Measurements from ENCODE around the gene ANKRD28.
"Not testable (repeated sequence)": the region's sequence is repeated elsewhere in the genome, so short reads cannot be mapped to it uniquely, and the experiment has no call there.

ANKRD28 gene

DNA sequence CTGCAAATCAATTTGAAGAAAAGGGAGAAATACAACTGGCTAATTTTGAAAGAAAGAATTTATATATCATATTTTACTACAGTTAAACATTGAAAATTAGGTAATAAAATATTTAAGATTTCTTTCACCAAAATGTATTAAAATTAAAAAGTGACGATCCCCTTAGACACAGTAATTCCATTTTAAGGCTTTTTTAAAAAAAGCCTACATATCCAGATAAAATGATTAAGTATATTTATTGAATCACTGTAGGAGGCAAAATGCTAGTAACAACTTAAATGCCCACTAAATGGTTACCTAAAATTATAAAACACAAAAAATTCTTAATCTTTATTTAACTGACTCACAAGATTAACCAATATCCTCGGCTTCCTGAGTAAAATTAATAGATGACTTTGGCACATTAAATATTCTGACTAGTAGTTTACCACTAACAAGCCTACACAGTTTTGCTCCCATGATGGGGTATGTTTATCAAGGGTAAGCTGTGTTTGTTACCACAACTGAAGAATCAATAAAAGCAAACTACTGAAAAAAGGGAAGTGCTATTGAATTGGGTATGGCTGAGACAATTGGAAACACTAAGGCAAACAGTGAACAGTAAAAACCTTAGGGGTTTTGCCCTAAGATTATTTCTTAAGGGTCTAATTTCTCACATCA is 28.4 kb downstream of the ANKRD28 start:
- DNase-seq = no peak

DNA sequence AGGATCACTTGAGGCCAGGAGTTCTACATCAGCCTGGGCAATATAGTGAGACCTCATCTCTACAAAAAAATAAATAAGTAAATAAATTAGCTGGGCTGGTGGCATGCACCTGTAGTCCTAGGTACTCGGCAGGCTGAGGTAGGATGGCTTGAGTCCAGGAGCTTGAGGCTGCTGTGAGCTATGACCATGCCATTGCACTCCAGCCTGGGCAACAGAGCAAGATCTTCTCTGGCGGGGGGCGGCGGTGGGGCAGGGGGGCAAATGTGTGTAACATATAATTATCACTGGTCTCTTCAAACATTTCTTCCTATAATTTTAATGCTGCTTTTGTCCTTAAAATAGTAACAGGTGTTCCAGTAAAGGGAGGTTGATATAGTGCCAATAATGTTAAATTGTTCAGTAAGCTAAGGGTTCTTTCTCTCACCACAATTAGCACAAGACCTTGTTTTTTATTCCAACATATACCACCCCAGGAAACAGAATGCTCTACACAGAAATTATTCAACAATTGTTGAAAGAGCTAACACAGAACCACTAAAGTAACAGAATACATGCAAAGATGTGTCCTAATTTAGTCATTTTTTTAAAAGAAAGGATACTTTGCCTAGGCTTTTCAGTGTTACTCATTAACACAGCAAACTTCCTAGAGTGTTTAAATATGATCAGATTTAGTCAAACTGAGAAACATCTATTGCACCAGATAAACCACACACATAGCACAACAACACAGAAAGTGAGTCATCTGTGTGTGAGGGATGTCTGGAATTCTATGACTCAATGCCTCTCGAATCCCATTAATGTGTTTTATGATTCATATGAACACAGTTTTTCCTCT is 29.1 kb downstream of the ANKRD28 start:
- no peak for DNase-seq

DNA sequence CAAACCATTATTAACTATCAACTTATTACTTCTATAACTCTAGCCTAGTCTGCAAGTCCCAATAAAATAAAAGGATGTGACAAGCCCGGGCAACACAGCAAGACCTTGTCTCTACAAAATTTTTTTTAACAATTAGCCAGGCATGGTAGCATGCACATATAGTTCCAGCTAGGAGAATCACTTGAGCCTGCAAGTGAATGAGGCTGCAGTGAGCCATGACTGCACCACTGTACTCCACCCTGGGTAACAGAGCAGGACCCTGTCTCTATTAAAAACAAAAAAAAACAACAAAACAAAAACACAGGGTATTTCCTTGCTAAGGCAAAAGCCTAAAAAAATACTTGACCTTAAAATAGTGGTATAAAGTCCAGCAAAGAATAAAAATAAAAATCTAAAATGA is 31.4 kb downstream of the ANKRD28 start:
- DNase-seq = no peak

DNA sequence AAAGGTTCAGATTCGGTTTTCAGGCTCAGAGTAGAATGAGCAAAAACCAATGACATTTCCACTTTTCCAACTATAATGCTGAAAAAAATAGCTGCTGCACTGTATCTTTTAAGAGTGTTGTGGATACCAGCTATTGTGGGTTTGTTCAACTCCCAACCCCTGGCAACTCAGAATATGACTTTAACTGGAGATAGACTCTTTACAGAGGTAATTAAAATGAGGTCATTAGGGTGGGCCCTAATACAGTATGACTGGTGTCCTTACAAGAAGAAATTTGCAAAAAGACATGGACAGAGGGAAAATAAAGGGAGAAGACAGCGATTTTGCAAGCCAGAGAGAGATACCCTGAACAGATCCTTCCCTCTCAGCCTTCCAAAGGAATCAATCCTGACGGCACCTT is 39.5 kb downstream of the ANKRD28 start:
- DNase-seq = no peak

DNA sequence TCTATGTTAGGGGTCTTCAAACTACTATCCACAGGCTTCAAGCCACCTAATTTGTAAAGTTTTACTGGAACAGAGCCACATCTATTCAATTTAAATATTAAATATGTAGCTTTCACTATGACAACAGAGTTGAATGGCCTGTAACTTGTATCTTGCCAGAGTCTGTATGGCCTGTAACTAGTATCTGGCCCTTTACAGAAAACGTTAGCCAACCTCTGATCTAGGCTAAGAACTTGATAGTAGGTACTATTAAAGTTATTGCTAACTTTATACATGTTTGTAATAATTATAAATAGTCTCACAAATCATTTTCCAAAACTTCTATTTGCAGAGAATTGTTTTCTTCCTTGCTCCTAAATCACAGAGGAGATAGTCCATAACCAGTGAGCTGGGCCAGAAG is 40.0 kb downstream of the ANKRD28 start:
- DNase-seq = no peak

DNA sequence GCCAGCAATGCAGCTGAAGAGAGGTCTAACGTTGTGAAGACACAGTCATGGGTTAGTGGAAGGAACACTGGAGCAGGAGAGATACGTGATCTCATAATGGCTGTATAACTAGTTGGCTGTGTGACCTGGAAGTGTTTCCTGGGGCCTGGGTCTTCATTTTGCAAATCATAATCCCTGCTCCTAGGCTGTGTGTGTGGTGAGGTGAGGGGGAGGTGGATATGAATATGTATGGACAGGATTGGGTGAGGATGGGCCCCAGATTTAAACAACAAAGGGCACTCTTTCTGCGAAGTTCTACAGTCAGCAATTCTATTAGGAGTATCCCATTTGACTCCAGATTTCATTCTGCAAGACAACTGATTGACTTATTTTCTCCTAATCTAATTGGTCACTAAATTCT is 41.3 kb downstream of the ANKRD28 start:
- DNase-seq = no peak

DNA sequence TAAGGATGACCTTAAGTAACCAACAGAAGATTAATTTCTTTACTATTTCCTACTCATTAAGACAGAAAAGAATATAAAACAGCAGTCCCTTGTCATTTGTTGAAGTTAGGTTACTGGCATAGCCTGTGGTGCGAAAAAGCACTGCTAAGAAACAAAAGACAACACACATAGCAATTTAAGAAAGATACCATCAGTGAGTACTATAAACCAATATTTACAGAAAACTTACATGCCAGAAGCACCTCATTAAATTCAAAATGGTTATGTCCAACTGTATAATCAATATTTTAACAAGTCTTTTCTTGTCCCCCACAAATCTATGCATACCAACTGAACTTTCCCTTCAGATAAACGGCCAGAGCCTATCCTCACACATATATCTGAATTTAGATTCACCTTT is 42.0 kb downstream of the ANKRD28 start:
- DNase-seq = no peak

DNA sequence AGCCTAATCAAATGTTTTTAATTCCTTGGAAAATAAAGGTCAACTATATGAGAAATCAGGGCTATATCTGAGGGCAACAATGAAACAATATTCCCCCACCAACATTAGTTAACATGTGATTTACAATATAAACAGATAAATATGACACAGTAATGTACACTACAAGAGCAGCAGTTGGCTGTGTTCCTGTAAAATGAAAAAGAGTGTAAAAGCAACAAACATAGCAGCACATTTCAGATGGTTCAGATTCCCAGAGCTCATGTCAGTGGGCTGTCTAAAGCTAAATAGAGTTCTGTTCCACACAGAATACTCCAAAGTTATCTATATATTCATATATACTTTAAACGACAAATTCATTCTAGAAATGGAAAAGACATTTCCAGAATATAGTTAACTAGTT is 42.6 kb downstream of the ANKRD28 start:
- DNase-seq = no peak

DNA sequence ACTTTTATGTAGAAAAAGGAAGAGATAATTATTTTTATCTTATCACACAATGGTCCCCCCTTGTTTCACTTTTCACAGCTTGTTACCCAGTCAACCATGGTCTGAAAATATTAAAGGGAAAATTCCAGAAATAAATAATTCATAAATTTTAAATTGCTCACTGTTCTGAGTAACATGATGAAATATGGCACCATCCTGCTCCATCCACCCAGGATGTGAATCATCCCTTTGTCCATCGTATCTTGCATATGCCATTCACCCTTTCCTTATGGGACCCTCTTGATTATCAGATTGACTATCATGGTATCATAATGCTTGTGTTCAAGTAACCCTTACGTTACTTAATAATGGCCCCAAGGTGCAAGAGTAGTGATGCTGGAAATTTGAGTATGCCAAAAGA is 43.7 kb downstream of the ANKRD28 start:
- no peak for DNase-seq

DNA sequence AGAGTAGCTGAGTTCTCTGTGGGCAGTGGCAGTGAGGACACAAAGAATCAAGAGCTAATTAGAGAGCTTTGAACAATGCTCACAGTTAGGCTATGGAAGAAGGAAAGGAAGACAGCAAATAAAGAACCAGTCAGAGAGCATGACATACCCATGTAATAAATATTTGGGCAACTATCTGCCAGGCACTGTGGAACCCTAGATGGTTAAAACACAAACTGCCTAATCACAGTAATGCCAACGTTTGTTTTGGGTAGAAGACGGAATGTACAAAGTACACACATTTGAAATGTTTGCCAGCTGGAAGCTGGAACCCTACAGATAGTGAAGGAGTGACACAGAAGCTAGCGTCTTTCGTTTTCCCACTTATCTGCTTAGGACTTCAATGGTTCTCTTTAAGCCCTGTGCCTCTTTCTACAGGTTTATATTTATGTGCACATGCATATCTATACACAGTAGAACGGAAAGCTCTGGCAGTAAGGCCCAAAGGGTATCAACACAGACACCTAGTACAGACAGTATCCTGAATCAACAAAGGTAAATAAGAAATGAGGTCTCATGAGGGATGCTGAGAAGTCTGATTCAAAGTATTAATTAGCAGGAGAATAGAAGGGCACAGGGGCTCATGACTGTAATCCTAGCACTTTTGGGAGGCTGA is 44.6 kb downstream of the ANKRD28 start:
- peak; percentile 33 for DNase-seq

DNA sequence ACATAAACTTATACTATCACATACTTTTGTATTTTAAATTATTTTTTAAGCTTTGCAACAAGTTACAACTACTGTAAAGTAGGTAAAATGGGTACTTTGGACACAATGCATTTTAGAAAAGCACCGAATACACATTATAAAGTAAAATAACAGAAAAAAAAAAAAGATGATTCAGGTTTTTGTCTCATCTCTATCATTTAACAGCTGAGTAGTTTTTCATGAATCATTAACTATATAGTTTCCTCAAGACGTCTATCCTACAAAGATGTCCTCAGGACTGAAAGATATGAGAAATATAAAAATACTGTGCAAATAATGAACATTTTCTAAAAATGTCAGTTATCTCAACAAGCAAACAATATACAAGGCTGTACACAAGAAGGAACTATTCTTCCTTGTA is 46.9 kb downstream of the ANKRD28 start:
- DNase-seq = no peak

DNA sequence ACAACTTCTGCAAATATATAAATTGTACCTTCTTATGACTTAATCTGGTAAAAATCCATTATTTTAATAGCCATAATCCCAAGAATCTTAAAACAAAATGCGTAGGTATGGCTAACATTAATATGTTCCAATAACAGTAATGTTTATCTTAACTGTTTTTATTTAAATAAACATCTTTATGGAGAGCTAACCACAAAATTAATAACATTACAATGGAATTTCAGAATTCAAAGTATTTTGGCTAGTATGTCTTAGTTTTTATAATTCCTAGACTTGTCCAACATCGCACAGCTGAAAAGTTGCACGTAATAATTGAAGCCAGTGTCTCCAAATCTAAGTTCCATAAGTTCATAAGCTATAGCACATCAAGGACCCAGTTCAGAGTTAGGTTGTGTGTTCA is 47.6 kb downstream of the ANKRD28 start:
- DNase-seq = no peak

DNA sequence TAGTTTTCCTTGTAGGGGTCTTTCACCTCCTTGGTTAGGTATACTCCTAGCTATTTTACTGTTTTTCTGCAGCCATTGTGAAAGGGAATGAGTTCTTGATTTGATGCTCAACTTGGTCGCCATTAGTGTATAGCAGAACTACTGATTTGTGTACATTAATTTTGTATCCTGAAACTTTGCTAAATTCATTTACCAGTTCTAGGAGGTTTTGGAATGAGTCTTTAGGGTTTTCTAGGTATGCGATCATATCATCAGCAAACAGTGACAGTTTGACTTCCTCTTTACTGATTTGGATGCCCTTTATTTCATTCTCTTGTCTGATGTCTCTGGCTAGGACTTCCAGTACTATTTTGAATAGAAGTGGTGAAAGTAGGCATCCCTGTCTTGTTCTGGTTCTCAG is 51.9 kb downstream of the ANKRD28 start:
- DNase-seq = not testable (repeated sequence)

DNA sequence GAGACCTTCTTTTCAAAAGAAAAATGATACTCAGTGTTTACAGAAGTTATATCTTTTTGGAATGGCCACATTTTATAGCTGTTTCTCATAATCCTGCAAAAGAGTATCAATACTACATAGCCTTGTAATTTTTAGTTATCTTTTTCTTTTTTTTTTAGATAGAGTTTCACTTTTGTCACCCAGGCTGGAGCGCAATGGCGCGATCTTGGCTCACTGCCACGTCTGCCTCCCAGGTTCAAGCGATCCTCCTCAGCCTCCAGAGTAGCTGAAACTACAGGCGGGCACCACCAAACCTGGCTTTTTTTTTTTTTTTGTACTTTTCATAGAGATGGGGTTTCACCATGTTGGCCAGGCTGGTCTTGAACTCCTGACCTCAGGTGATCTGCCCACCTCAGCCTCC is 53.6 kb downstream of the ANKRD28 start:
- no peak for DNase-seq

DNA sequence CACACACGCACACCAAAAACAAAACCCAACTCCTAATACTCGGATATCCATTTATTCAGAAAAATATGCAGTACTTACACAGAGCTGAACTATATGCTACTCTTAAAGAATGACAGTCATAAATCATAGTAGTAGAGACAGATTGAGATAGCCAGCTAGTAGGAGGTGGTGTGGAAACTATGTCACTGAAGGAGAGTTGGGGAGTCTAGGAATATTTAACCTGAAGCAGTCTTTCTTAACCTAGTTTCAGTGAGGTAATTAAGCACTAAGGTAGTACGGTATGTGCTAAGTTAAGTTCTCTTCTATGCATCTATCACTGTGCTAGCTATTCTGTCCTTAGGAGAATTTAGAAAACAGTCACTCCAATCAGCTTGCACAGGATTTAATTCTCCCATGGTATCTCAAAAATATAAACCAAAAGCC is 54.2 kb downstream of the ANKRD28 start:
- DNase-seq = no peak

DNA sequence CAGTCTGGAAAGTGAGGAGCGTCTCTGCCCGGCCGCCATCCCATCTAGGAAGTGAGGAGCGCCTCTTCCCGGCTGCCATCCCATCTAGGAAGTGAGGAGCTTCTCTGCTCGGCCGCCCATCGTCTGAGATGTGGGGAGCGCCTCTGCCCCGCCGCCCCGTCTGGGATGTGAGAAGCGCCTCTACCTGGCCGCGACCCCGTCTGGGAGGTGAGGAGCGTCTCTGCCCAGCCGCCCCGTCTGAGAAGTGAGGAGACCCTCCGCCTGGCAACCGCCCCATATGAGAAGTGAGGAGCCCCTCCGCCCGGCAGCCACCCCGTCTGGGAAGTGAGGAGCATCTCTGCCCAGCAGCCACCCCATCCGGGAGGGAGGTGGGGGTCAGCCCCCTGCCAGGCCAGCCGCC is 55.5 kb downstream of the ANKRD28 start:
- DNase-seq = not testable (repeated sequence)

DNA sequence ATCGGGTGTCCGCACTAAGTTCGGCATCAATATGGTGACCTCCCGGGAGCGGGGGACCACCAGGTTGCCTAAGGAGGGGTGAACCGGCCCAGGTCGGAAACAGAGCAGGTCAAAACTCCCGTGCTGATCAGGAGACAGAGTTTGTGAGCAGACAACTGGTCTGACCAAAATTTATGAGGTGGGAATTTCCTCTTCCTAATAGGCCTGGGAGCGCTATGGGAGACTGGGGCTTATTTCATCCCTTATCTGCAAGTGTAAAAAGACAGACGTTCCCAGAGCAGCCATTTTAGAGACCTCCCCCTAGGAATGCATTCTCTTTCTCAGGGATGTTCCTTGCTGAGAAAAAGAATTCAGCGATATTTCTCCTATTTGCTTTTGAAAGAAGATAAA is 59.2 kb downstream of the ANKRD28 start:
- DNase-seq = not testable (repeated sequence)

DNA sequence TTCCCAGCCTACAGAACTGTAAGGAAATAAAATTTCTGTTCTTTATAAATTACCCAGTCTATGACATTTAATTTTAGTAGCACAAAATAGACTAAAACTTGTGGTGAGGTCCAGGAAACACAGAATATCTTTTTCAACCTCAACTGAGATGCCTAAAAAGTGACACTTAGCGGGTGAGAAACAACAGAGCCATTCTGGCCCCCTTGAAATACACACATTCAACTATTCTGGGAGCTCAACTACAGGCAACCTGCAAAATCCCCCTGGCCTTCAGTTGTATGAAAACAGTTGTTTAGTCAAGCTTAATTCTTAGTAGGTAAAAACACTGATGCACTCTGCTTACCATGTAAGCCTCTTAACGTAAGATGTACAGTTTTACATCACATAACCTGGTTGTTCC is 66.8 kb downstream of the ANKRD28 start:
- no peak for DNase-seq

DNA sequence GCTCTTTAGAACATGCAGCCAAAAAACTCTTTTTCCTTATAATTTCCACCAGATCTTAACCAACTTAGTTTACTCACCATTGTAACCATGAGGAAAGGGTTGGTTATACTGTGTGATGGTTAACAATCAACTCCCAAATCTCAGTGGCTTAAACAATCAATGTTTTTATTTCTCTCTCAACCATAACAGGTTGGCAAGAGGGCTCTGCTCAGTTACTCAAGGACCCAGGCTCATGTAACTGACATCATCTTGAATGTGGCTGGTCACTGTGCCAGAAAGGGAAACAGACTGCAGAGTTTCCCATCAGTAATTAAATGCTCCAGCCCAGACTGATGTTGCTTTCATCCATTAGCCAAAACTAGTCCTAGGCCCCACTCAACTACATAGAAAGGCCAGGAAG is 69.0 kb downstream of the ANKRD28 start:
- DNase-seq = no peak

DNA sequence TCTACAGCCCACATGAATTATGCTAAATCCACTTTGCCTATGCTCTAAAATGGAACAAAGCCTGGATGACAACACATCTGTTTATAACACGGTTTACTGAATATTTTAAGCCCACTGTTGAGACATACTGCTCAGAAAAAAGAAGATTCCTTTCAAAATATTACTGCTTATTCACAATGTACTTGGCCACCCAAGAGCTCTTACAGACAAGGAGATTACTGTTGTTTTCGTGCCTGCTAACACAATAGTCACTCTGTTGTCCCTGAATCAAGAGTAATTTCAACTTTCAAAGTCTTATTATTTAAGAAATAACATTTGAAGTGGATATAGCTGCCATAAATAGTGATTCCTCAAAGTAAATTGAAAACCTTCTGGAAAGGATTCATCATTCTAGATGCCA is 70.9 kb downstream of the ANKRD28 start:
- DNase-seq = no peak

DNA sequence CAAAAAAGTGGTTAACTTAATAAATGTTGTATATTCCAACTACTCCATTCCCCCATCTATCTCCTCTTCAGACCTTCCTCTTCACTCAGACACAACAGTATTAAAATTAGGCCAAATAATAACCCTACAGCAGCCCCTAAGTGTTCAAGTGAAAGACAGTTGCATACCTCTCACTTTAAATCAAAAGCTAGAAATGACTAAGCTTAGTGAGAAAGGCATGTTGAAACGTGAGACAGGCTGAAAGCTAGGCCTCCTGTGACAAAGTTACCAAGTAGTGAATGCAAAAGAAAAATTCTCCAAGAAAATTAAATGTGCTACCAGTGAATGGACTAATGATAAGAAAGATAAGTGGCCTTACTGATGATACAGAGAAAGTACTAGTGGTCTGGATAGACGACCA is 71.7 kb downstream of the ANKRD28 start:
- no peak for DNase-seq

DNA sequence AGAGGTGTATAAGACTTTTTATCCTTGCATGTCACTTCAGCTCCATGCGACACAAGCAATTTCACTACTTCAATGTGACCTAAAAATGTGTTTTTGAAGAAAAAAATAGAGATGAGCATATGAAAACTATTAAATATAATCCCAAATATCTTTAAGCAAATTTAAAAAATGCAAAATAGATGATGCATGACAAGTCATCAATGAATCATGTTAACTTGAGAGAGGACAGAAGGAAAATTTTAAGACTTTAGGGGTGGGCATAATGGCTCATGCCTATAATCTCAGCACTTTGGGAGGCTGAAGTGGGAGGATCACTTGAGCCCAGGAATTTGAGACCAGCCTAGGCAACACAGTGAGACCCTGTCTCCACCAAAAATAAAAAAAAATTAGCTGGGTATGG is 73.3 kb downstream of the ANKRD28 start:
- DNase-seq = no peak

DNA sequence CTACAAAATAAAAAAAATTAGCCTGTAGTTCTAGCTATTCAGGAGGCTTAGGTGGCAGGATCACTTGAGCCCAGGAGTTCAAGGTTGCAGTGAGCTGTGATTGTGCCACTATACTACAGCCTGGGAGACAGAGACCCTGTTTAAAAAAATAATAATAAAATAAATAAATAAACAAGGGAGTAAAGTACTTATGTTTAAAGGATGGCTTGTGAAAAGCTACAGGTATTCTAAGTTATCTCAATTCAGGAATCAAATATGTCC is 74.2 kb downstream of the ANKRD28 start:
- no peak for DNase-seq

DNA sequence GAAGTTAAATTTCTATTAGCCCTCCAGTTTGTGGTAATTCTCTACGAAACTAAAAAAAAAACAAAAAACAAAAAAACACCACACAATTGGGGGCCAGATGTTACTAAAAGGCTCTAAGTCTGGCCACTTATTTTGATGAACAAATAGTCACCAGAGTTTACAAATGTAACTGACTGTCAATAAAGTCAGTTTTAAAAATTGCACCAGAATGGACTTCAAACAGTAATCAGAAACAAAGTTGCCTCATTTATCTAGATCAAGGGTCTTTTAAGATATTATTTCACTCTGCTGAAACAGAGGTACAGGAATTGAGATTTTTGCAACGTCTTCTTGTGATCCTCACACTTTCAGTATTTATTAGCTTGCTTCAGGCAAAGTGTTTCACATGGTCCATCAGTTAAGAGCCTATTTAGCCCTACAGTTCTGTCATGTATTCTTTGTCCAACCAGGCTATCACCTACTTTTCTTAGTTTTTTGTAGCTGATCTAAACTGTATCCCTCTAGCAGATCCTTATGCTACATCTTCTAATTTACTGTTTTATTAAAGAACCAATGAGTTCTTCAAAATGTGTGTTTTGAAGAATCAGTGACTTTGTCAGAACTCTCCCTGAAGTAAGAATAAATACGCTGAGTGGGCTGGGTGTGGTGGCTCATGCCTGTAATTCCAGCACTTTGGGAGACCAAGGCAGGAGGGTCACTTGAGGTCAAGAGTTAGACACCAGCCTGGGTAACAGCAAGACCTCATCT is 74.7 kb downstream of the ANKRD28 start:
- DNase-seq = no peak
